ENCODE measurements around the gene GPX6. TPM values are rescaled to one million over a fixed set of nuclear protein-coding genes. Genes with fewer than 3 reads are reported as not detected.
"Not testable (repeated sequence)": the region's sequence is repeated elsewhere in the genome, so short reads cannot be mapped to it uniquely, and the experiment has no call there.

GPX6 gene
- total RNA-seq, 2 donors from 2014 or later: not detected

GRCh38 chr6:28489366-28490204 lies 26.0 kb downstream of the GPX6 start:
- DNase-seq (ENCODE audit: low spot score): no peak
- intact Hi-C loops (cut with DNase I): no loop called here

- intact Hi-C loops (cut with DNase I): no loop called here
- DNase-seq (ENCODE audit: low spot score): no peak
Measured at GRCh38 chr6:28488916-28489365, 26.7 kb downstream of the GPX6 start.

GRCh38 chr6:28486988-28487742 lies 28.4 kb downstream of the GPX6 start:
- no peak for DNase-seq (ENCODE audit: low spot score)
- intact Hi-C loops (cut with DNase I): no loop called here

GRCh38 chr6:28486533-28486932 lies 29.1 kb downstream of the GPX6 start:
- intact Hi-C loops (cut with DNase I): no loop called here
- DNase-seq (ENCODE audit: low spot score): no peak

GRCh38 chr6:28485482-28485881 lies 30.1 kb downstream of the GPX6 start:
- intact Hi-C loops (cut with DNase I): no loop called here

GRCh38 chr6:28480253-28480932 lies 35.2 kb downstream of the GPX6 start:
- intact Hi-C loops (cut with DNase I): no loop called here
- no peak for DNase-seq (ENCODE audit: low spot score)

More at GRCh38 chr6:28485482-28485881, 30.1 kb downstream of the GPX6 start:
- no peak for DNase-seq (ENCODE audit: low spot score)

- intact Hi-C loops (cut with DNase I): no loop called here
- DNase-seq (ENCODE audit: low spot score): no peak
Measured at GRCh38 chr6:28478518-28478917, 37.1 kb downstream of the GPX6 start.

- intact Hi-C loops (cut with DNase I): no loop called here
- no peak for DNase-seq (ENCODE audit: low spot score)
Measured at GRCh38 chr6:28474441-28475219, 41.0 kb downstream of the GPX6 start.

GRCh38 chr6:28469153-28469745 lies 46.3 kb downstream of the GPX6 start:
- intact Hi-C loops (cut with DNase I); DNase-seq (ENCODE audit: low spot score): not testable (repeated sequence)

GRCh38 chr6:28468056-28468455 lies 47.5 kb downstream of the GPX6 start:
- intact Hi-C loops (cut with DNase I): no loop called here
- DNase-seq (ENCODE audit: low spot score): no peak

GRCh38 chr6:28462401-28462800 lies 53.2 kb downstream of the GPX6 start:
- no peak for DNase-seq (ENCODE audit: low spot score)
- intact Hi-C loops (cut with DNase I): no loop called here

- intact Hi-C loops (cut with DNase I): no loop called here
- no peak for DNase-seq (ENCODE audit: low spot score)
Measured at GRCh38 chr6:28458568-28458967, 57.0 kb downstream of the GPX6 start.

Other genes with a start within 250 kb of the GPX6 start
- 10 to 100 TPM; 15.8 to 18.8 TPM for gene ZSCAN26, start 248.7 kb downstream of the GPX6 start, total RNA-seq
- gene PGBD1, start 234.2 kb downstream of the GPX6 start, total RNA-seq: 1 to 10 TPM; 6.0 to 6.4 TPM
- gene ZSCAN31, start 179.6 kb downstream of the GPX6 start, total RNA-seq: 10 to 100 TPM; 13.1 to 14.6 TPM
- 1 to 10 TPM; 4.0 to 4.5 TPM for gene ZKSCAN3, start 165.8 kb downstream of the GPX6 start, total RNA-seq
- gene ZSCAN12, start 116.0 kb downstream of the GPX6 start, total RNA-seq: 1 to 10 TPM; 4.2 to 5.0 TPM
- 1 to 10 TPM; 2.0 to 2.8 TPM for gene ZSCAN23, start 72.3 kb downstream of the GPX6 start, total RNA-seq
- not detected for gene GPX5, start 10.1 kb upstream of the GPX6 start, total RNA-seq

All from posterior vena cava (tissue), 2 donors.